Hepatocyte (in vitro differentiated cells): ENCODE results near the gene CUBN.

Source experiments
- CTCF ChIP-seq: fragments of 200-600 bp; sonication (generic); IDR thresholded peaks from 2 replicates; pipeline ENCODE4 v1.5.1; 2016; ENCODE audit warnings: antibody characterized with exemption, mild to moderate bottlenecking; ENCODE audit not compliant: poor library complexity
- EZH2 ChIP-seq: fragments of 200-600 bp; sonication (generic); IDR thresholded peaks from 2 replicates; pipeline ENCODE4 v1.6.1; 2016; ENCODE audit warnings: antibody characterized with exemption, mild to moderate bottlenecking, borderline replicate concordance

DNA sequence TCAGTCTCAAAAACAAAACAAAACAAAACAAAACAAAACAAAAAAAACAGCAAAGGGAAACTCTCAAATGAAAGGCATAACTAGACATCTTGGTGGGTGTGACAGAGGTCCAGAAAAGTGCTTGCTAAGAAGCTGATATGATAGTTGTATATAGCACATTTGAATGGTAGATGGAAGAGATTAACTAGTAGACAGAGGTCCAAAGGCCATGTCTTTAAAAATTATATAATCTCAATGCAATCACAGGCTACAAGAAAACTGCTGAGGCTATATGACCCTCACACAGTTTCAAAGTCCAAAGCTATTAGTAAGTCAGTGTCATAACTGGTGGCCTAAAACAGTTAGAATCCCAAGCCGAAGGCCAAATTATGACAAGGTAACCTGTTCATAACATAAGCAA, 15.6 kb upstream of the CUBN start:
- TF ChIP-seq CTCF = no peak
- no peak for TF ChIP-seq EZH2
